Activated T-cell treated with anti-CD3 and anti-CD28 coated beads, Interleukin-2, amount 50 U/mL, for 4 hours (primary cell): ENCODE results near the gene RABEP1. TPM values are rescaled to one million over a fixed set of nuclear protein-coding genes. Genes with fewer than 3 reads are reported as not detected.

Experiments used
- ATAC-seq, 2 donors: fragments of 200-7000 bp; cut with Tn5 transposase; one replicate each; pipeline ENCODE4 v1.10.0; 2021
- DNase-seq: peaks from one replicate; pipeline ENCODE4 v3.0.0-alpha.2; 2020
- H3K27me3 Mint-ChIP-seq: one replicate; pipeline ENCODE4 v1.8.0; 2021; ENCODE audit warnings: low read depth, mixed read lengths
- H3K36me3 Mint-ChIP-seq: one replicate; pipeline ENCODE4 v1.8.0; 2022; ENCODE audit warnings: mixed read lengths; ENCODE audit not compliant: insufficient read depth
- H3K4me1 Mint-ChIP-seq: one replicate; pipeline ENCODE4 v1.8.0; 2021; ENCODE audit warnings: low read depth, mixed read lengths
- H3K4me3 Mint-ChIP-seq: one replicate; pipeline ENCODE4 v1.8.0; 2021; ENCODE audit warnings: mild to moderate bottlenecking, moderate library complexity, mixed read lengths
- H3K9me3 Mint-ChIP-seq: one replicate; pipeline ENCODE4 v1.8.0; 2021; ENCODE audit warnings: mixed read lengths
- total RNA-seq, 3 donors: library from RNA; stranded (reverse); gene quantifications; one replicate each; pipeline ENCODE4 v1.2.1, GENCODE V29; 2021

The RABEP1 gene
- total RNA-seq, 3 donors from 2014 or later = 72.9 to 80.8 (median 76.3) TPM

DNA sequence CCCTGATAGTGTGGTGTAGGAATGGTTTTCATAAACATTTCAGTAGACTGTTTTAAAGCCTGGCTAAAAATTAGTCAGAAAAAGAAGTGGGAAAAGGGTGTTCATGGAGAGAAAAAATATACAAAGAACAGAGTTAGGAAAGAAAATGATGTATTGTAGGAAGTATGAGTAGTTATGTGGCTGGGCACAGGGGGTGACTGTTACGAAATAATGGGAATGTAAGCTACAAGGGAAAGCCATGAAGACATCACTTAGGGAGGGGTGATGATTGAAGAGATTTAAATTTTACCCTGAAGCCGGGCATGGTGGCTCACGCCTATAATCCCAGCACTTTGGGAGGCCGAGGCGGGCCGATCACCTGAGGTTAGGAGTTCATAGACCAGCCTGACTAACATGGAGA, 82.1 kb downstream of the RABEP1 start:
- DNase-seq = no peak
- no peak for ATAC-seq
- H3K4me3 Mint-ChIP-seq = no peak overlapping the region
- H3K27me3 Mint-ChIP-seq = no peaks in the 10 kb centered on the region
- no peaks in the 10 kb centered on the region for H3K9me3 Mint-ChIP-seq
- peaks cover 2% of the 10 kb centered on the region for H3K4me1 Mint-ChIP-seq
- peaks cover 38% of the 10 kb centered on the region for H3K36me3 Mint-ChIP-seq

DNA sequence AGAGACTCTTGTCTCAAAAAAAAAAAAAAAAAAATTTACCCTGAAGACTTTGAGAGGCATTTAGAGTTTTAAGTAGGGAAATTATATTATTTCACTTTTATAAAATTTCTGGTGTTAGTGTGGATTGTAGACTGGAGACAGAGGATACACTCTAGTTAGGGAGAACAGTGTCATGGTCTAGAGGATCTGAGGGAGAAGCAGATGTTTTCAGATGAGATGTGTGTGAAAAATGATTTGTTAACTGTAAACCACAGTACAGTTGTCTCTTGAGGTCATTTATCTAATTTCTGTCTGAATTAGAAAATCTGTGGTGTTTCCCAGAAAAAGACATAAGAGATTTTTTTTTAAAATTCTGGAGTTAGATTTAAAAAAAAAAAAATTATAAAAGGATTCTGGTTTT, 82.6 kb downstream of the RABEP1 start:
- ATAC-seq (no peak), DNase-seq (no peak)
- Mint-ChIP-seq H3K4me3 (no peak overlapping the region), H3K4me1 (peaks cover 2% of the 10 kb centered on the region), H3K36me3 (peaks cover 42% of the 10 kb centered on the region), H3K27me3 (no peaks in the 10 kb centered on the region), H3K9me3 (no peaks in the 10 kb centered on the region)

DNA sequence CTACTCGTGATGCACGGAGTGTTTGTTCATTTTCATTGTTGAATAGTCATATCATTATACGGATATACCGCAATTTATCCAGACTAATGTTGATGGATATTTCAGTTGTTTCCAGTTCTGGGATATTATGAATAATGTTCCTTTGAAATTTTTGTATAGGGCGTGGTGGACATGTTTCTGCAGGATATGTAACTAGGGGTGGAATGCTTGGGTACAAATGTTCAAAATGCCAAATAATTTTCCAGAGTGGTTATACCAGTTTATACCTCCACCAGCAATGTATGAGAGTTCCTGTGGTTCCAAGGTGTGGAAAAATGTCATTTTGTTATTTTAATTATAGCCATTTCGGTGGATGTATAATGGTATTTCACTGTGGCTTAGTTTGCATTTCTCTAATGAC, 83.7 kb downstream of the RABEP1 start:
- Mint-ChIP-seq H3K36me3 (peaks cover 46% of the 10 kb centered on the region), H3K9me3 (no peaks in the 10 kb centered on the region), H3K4me3 (no peak overlapping the region)

DNA sequence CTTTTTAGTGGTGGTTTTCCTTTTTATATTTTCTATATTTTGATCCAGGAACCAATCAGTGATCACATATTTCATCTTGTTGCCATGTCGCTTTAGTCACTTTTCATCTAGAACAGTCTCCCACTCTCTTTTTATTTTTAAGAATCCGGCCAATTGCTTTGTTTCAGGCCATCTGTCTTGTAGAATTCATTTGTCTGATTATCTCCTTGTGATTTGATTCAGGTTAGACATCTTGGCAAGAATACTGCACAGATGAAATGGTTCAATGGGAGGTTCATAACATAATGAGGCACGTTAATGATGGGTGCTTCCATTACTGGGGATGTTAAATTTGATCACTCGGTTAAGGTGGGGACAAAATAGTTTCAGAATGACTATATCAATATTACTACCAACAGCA, 88.3 kb downstream of the RABEP1 start:
- ATAC-seq (no peak), DNase-seq (no peak)
- Mint-ChIP-seq H3K9me3 (no peaks in the 10 kb centered on the region), H3K36me3 (peaks cover 36% of the 10 kb centered on the region), H3K4me1 (no peaks in the 10 kb centered on the region), H3K4me3 (no peak overlapping the region), H3K27me3 (no peaks in the 10 kb centered on the region)

More for the DNA sequence above, 83.7 kb downstream of the RABEP1 start:
- Mint-ChIP-seq H3K4me1 (peaks cover 2% of the 10 kb centered on the region), H3K27me3 (no peaks in the 10 kb centered on the region)
- DNase-seq (no peak), ATAC-seq (no peak)

DNA sequence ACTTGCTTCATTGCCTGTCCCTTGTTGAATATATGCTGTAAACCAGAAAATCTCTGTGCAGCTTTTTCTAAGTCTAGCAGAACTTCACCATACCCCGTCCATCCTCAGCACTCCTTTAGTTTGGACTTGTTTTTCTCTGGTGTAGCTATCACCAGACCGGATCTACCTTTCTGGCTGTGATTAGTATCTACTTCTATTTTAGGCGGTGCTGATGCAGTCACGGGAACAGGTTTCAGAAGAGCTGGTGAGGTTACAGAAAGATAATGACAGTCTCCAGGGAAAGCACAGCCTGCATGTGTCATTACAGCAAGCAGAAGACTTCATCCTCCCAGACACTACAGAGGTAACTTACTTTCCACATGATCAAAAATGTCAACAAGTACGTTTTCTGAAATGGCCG, 91.0 kb downstream of the RABEP1 start:
- DNase-seq (no peak), ATAC-seq (no peak)
- H3K27me3 Mint-ChIP-seq = no peaks in the 10 kb centered on the region
- peaks cover 35% of the 10 kb centered on the region for H3K36me3 Mint-ChIP-seq
- H3K4me3 Mint-ChIP-seq = no peak overlapping the region
- no peaks in the 10 kb centered on the region for H3K4me1 Mint-ChIP-seq
- no peaks in the 10 kb centered on the region for H3K9me3 Mint-ChIP-seq

DNA sequence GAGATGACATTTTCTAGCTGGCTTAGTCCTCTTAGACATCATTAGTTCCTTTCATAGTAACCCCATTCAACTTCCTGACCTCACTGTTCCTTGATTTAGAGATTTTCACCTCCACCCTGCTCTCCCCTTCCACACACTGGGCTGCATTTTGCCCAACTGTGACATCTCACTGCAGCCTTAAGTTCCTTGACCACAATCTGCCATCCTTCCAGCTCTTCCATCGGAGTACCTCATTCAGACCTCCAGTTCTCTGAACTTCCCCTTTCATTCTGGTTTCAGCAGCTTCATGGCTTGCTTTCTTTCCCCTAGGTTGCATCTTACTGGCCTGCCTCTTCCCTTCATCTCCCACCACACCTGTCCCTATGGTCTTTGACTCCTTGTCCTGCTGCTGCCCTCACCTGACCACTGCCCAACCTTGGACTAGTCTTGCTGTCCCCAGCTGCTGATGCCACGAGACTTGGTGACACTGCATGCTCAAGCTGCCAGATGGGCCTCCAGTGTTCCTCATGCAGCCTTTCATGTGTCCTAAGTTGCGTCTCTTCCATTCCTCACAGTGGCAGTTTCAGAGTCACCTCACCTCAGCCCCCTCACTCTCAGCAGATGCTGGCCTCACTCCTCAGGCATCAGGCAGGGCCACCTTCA, 96.6 kb downstream of the RABEP1 start:
- peaks cover 53% of the 10 kb centered on the region for H3K36me3 Mint-ChIP-seq
- H3K9me3 Mint-ChIP-seq = no peaks in the 10 kb centered on the region
- H3K27me3 Mint-ChIP-seq = no peaks in the 10 kb centered on the region
- H3K4me1 Mint-ChIP-seq = no peaks in the 10 kb centered on the region
- DNase-seq (no peak), ATAC-seq (no peak)
- H3K4me3 Mint-ChIP-seq = no peak overlapping the region

DNA sequence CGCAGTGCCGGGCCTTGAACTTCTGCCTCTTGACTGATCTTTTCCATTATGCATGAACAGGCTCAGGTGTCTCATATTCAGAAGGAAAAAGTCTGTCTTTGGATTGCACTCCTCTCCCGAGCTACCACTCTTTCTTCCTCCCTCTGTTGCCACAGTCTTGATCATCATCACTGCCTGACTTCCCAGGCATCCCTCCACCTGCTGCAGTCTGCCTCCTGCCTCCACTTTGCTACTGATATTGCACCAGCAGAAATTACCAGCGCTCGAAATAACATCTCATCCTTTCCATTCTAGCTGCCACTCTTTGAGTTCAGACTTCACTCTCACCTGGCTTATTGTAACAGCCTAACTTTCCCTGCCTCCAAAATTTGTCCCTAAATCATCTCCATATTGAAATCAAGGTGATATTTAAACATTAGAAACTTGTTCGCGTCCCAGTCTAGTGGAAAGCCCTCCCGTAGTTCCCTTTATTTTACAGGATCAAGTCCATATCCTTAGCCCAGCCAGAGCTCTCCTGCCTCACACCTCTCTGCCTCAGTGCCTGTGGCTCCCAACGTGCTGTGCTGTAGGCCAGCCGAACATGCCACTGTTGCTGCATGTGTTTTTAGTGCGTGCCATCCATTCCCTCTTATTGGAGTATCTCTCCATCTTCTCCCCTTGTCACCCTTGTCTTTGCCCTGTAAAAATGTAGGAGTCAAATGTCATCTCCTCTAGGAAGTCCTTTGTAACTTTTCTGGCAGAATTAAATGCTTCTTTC, 97.4 kb downstream of the RABEP1 start:
- Mint-ChIP-seq H3K4me3 (no peak overlapping the region), H3K36me3 (peaks cover 54% of the 10 kb centered on the region), H3K4me1 (no peaks in the 10 kb centered on the region), H3K27me3 (no peaks in the 10 kb centered on the region), H3K9me3 (no peaks in the 10 kb centered on the region)
- ATAC-seq (no peak), DNase-seq (no peak)

DNA sequence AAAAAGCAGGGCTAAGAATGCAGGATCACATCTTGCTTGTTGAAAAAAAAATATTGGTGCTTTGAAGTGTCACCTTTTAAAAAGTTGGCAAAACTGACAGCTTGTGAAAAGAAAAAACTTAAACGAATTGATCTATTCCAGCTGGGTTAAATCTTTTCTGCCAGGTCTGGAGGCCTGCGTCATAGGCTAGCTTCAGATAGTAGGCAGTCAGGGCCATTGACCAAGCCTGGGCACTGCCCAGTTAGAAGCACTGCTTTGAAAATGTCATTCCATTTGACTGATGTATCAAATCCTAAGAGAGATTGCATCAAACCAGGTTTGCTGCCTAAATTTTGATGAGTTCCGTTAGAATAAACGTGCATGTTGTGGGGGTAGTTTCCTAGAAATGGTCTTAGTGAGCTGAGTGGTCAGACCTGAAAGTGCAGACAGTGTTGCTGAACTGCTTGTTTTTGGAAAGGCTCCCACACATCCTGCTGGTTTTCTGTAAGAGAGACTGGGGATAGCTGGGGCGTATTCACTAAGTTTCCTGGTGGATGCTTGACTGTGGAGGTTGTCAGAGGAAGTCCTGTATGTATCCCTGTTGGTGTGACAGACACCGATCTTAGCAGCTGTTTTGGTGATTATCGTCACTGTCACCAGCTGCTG, 98.5 kb downstream of the RABEP1 start:
- Mint-ChIP-seq H3K4me3 (no peak overlapping the region), H3K9me3 (no peaks in the 10 kb centered on the region), H3K36me3 (peaks cover 58% of the 10 kb centered on the region), H3K4me1 (no peaks in the 10 kb centered on the region), H3K27me3 (no peaks in the 10 kb centered on the region)
- no peak for ATAC-seq
- DNase-seq = no peak

DNA sequence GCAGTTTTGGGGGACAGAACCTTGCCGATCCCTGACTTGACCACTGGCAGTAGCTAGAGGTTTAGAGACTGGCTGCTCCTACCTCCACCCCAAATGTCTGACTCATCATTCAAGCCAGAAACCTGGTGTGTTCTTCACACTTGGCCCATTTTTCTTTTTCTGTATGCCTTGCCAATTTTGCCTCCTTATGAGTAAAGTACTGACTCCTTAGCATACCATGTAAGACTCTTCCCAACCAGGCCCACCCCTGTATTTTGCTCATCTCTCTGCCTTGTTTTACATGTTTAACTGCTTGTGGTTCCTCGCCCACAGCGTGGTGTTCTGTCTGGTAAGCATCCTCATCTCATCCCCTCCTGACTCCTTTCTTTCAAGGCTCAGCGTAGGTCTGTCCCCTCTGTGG, 99.5 kb downstream of the RABEP1 start:
- Mint-ChIP-seq H3K9me3 (no peaks in the 10 kb centered on the region), H3K27me3 (no peaks in the 10 kb centered on the region), H3K36me3 (peaks cover 62% of the 10 kb centered on the region), H3K4me3 (no peak overlapping the region), H3K4me1 (no peaks in the 10 kb centered on the region)
- DNase-seq = no peak
- peak in 1 of 2 donors; percentile 21 for ATAC-seq

DNA sequence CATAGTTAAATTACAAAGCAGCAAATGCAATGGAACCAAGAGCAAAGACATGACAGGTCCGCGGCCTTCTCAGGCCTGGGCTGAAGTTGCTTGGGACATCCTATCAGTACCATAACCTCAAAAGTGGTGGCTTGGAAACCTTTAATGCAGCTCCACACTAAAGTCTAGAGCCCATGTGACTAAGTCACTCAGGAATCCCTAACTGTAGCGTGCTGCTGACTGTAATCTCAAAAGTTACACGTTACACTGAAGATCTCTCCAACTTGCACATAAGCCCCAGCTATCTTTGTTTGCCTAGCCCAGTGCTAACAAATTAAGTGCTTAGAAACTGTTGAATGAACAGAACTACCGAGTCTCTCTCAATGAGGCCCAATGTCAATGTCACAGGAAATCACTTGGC, 109.6 kb downstream of the RABEP1 start:
- Mint-ChIP-seq H3K4me1 (peaks cover 11% of the 10 kb centered on the region), H3K36me3 (peaks cover 47% of the 10 kb centered on the region), H3K27me3 (no peaks in the 10 kb centered on the region), H3K9me3 (no peaks in the 10 kb centered on the region), H3K4me3 (no peak overlapping the region)
- DNase-seq (no peak), ATAC-seq (no peak)

DNA sequence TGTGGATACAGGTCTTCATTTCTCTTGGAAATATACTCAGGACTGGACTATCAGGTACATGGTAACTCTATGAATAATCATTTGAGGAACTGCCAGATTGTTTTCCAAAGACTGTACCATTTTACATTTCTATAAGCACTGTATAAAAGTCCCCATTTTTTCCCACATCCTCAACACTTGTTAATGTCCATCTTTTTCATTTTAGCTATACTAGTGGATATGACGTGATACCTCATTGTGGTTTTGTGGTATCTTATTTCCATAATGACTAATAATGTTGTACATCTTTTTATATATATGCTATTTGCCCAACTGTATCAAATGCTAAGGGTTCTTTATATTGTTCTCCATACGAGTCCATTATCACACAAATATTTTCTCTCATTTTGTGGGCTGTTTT, 114.5 kb downstream of the RABEP1 start:
- ATAC-seq (peak; percentile 9 to 40), DNase-seq (no peak)
- Mint-ChIP-seq H3K9me3 (no peaks in the 10 kb centered on the region), H3K36me3 (peaks cover 35% of the 10 kb centered on the region), H3K4me1 (no peaks in the 10 kb centered on the region), H3K27me3 (no peaks in the 10 kb centered on the region), H3K4me3 (no peak overlapping the region)

DNA sequence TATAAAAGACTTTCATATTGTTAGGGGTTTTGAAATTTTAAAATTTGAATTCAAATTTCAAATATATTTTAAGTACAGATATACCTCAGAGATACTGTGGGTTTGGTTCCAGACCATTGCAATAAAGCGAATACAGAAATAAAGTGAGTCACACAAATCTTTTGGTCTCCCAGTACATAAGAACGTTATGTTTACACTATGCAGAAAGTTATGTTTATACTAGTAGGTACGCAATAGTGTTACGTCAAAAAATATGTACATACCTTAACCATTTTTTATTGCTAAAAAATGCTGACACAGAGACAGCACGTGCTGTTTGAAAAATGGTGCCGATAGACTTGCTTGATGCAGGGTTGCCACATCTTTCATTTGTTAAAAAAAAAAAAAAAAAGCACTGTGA, 117.7 kb downstream of the RABEP1 start:
- Mint-ChIP-seq H3K36me3 (peaks cover 26% of the 10 kb centered on the region), H3K9me3 (no peaks in the 10 kb centered on the region), H3K4me3 (no peak overlapping the region), H3K27me3 (no peaks in the 10 kb centered on the region), H3K4me1 (no peaks in the 10 kb centered on the region)
- DNase-seq = no peak
- no peak for ATAC-seq

DNA sequence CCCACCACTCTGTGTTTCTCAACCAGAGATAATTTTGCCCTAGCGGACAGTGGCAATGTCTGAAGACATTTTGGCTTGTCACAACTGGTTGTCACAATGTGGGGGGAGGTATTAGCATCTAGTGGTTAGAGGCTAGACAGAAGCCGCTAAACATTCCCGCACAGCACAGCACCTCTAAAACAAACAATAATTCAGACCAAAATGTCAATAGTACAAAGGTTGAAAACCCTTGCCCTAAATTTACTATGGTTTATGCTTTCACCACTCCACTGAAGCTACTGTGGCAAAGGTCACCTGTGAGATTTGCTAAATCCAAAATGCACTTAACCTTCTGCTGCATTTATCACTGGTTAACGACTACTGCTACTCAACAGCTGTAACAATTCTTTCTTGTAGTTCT, 123.3 kb downstream of the RABEP1 start:
- Mint-ChIP-seq H3K27me3 (no peaks in the 10 kb centered on the region), H3K36me3 (peaks cover 21% of the 10 kb centered on the region), H3K4me1 (peaks cover 9% of the 10 kb centered on the region), H3K4me3 (no peak overlapping the region), H3K9me3 (no peaks in the 10 kb centered on the region)
- DNase-seq (no peak), ATAC-seq (no peak)

DNA sequence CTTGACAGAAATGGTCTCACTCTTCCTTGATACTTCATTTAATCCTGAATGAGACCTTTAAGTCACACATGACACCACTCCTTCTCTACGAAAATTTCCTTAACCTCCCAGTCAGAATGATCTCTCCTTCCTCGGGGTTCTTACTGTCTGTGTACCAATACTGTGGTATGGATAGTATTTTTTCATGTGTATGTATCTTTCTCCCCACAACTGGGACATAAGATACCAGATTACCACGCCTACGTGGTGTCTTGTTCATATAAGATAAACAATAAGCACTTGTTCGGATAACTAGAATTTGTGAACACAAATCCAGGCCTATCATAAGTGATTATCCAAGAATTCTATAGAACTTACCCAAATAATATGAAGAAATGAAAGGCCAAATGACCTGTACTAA, 126.1 kb downstream of the RABEP1 start:
- Mint-ChIP-seq H3K9me3 (no peaks in the 10 kb centered on the region), H3K27me3 (no peaks in the 10 kb centered on the region), H3K4me1 (peaks cover 31% of the 10 kb centered on the region), H3K4me3 (no peak overlapping the region), H3K36me3 (peaks cover 32% of the 10 kb centered on the region)
- ATAC-seq (no peak), DNase-seq (no peak)
